ENCODE data around the gene NCOA3.

GRCh38 chr20:47574616-47575364, 73.1 kb downstream of the NCOA3 start:
- TF ChIP-seq, protein P1, sequence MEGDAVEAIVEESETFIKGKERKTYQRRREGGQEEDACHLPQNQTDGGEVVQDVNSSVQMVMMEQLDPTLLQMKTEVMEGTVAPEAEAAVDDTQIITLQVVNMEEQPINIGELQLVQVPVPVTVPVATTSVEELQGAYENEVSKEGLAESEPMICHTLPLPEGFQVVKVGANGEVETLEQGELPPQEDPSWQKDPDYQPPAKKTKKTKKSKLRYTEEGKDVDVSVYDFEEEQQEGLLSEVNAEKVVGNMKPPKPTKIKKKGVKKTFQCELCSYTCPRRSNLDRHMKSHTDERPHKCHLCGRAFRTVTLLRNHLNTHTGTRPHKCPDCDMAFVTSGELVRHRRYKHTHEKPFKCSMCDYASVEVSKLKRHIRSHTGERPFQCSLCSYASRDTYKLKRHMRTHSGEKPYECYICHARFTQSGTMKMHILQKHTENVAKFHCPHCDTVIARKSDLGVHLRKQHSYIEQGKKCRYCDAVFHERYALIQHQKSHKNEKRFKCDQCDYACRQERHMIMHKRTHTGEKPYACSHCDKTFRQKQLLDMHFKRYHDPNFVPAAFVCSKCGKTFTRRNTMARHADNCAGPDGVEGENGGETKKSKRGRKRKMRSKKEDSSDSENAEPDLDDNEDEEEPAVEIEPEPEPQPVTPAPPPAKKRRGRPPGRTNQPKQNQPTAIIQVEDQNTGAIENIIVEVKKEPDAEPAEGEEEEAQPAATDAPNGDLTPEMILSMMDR (conservative IDR thresholded peaks at IDR 0.05 in 1 of 2, IDR thresholded peaks at IDR 0.05 in 1 of 2; ENCODE audit: low read depth in 1 of 2, low read length in 2 of 2): no peak
- TF ChIP-seq EZH2 (IDR thresholded peaks at IDR 0.05; ENCODE audit: low read length, missing control alignments): no peak
